ENCODE data around the gene PKN3. TPM values are rescaled to one million over a fixed set of nuclear protein-coding genes. Genes with fewer than 3 reads are reported as not detected.

The PKN3 gene
- total RNA-seq, 2 experiments from 2014 or later: 8.1 to 9.1 TPM

DNA sequence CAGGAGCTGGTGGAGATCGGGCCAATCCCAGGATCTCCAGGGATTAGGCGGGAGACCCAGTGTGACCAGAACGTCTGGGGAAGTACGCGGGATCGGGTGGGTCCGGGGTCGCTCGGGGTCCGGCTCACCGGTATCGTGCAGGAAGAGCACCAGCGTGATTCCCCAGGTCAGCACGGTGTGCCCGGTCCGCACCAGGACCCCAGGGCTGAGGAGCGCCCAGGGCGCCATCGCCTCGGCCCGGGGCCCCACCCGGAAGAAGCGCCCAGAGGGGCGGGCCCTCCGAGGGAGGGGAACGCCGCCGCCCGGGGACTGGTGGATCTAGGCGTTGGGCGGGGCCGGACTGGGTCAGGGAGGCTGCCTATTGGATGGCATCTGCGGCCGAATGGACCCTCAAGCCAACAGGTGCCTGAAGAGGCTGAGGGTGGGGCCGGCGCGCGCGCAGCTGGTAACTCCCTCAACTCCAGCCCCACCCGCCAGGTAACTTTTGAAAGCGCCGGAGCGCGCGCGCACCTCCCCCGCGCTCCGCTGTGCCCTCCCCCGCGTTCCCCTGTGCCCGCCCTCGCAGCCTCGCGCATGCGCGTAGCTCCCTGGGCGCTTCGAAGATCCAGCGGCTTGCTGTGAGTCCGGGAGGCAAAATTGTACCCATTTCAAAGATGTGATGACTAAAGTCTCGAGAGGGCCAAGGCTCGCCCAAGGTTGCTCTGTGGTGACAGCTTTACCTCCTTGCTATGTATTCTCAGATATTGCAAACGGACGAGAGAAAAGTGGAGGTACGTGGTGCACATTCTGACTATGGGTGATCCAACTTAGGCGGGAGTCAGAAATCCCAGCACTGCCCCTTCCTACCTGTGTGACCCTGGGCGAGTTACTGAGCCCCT lies 21.8 kb downstream of the PKN3 start, which contains the start of gene ZDHHC12:
Gene ZDHHC12 (minus strand): TSS at position 262 of the 878 bp plus-strand sequence. CDS start 34 bp downstream, at position 228.
- Mint-ChIP-seq H3K4me3 (peak within 1 kb of the TSS; percentile 100), H3K9me3 (ENCODE audit: low read depth) (no peaks in the 10 kb centered on the region), H3K27ac (peak within 1 kb of the TSS; percentile 88), H3K27me3 (no peaks in the 10 kb centered on the region), H3K4me1 (peaks cover 39% of the 10 kb centered on the region), H3K36me3 (peaks cover 8% of the 10 kb centered on the region)
- ATAC-seq (peak; percentile 98), DNase-seq (peak; percentile 100)
- CTCF ChIA-PET: interaction anchor here (0.9 to 2.1 kb wide), 9 partner anchors 10 to 285 kb away, joined by 3 to 10 read pairs (median 4); partner anchors contain the start of genes ENDOG and PKN3

DNA sequence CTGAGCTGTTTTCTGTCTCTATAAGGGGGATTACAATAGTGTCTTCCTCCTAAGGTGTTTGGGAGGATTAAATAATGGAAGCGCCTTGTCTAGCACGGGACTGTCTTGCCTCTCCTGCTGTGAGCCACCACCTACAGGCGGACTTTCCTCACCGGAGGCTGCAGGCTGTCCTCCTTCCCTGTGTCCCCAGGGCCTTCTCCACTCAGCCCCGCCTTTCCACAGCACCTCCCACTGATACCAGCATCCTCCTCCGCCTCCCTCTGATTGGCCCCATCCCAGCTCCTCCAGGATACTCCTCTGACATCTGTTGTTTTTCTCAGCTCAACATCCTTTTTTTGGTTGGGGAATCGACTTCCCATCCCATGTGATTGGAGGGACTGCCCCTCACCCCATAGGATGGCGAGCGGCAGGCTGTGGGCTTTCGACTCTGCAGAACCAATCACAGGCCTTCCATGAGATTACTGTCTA lies 22.5 kb downstream of the PKN3 start:
- peaks cover 39% of the 10 kb centered on the region for H3K4me1 Mint-ChIP-seq
- ATAC-seq: peak; percentile 9

GRCh38 chr9:128727640-128728248 lies 25.4 kb downstream of the PKN3 start:
- CTCF ChIA-PET: interaction anchor here (0.9 to 1.4 kb wide), 2 partner anchors 40 to 289 kb away, joined by 3 read pairs; no protein-coding TSS in a partner anchor
- no peak overlapping the region for H3K27ac Mint-ChIP-seq
- ATAC-seq: no peak
- no peaks in the 10 kb centered on the region for H3K27me3 Mint-ChIP-seq
- no peaks in the 10 kb centered on the region for H3K9me3 Mint-ChIP-seq (ENCODE audit: low read depth)
- H3K4me3 Mint-ChIP-seq: no peak overlapping the region
- H3K4me1 Mint-ChIP-seq: peaks cover 30% of the 10 kb centered on the region
- DNase-seq: no peak
- peaks cover 3% of the 10 kb centered on the region for H3K36me3 Mint-ChIP-seq

More for the DNA sequence above, 22.5 kb downstream of the PKN3 start:
- no peaks in the 10 kb centered on the region for H3K9me3 Mint-ChIP-seq (ENCODE audit: low read depth)
- CTCF ChIA-PET: interaction anchor here (0.9 to 2.1 kb wide), 10 partner anchors 10 to 286 kb away, joined by 3 to 10 read pairs (median 4); partner anchors contain the start of genes ENDOG and PKN3
- H3K27ac Mint-ChIP-seq: peak overlapping the region; percentile 86
- peak overlapping the region; percentile 100 for H3K4me3 Mint-ChIP-seq
- peak; percentile 72 for DNase-seq
- peaks cover 8% of the 10 kb centered on the region for H3K36me3 Mint-ChIP-seq
- H3K27me3 Mint-ChIP-seq: no peaks in the 10 kb centered on the region

GRCh38 chr9:128728298-128728697 lies 26.0 kb downstream of the PKN3 start:
- peaks cover 28% of the 10 kb centered on the region for H3K4me1 Mint-ChIP-seq
- CTCF ChIA-PET: interaction anchor here (1.4 kb wide), 1 partner anchor 40 kb away, joined by 3 read pairs; no protein-coding TSS in a partner anchor
- H3K27me3 Mint-ChIP-seq: no peaks in the 10 kb centered on the region
- H3K4me3 Mint-ChIP-seq: no peak overlapping the region
- peaks cover 5% of the 10 kb centered on the region for H3K36me3 Mint-ChIP-seq
- H3K9me3 Mint-ChIP-seq (ENCODE audit: low read depth): no peaks in the 10 kb centered on the region
- no peak for DNase-seq
- no peak overlapping the region for H3K27ac Mint-ChIP-seq
- ATAC-seq: no peak

DNA sequence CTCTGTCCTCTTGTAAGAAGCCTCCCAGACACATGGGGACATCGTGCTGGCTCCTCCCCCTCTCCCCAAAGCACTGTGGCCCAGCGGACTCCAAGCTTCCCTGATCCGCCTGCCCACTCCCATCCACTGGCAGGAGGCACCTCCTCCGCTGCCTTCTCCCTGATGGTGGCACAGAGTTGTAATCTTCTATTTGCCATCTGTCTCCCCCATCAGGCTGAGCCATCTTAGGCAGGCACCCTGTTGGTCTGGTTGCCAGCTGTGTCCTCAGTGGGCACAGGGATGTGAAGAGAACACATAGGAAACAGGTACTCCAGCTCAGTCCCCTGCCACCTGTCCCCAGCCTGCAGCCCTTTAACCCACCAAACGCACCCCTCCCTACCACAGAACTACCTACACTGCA lies 27.0 kb downstream of the PKN3 start:
- Mint-ChIP-seq H3K27ac (no peak overlapping the region), H3K27me3 (no peaks in the 10 kb centered on the region), H3K4me1 (peaks cover 27% of the 10 kb centered on the region), H3K36me3 (peaks cover 4% of the 10 kb centered on the region), H3K4me3 (no peak overlapping the region), H3K9me3 (ENCODE audit: low read depth) (no peaks in the 10 kb centered on the region)
- CTCF ChIA-PET: no interaction called here
- DNase-seq (no peak), ATAC-seq (no peak)

GRCh38 chr9:128729766-128730517 lies 27.6 kb downstream of the PKN3 start:
- Mint-ChIP-seq H3K36me3 (peaks cover 4% of the 10 kb centered on the region), H3K27me3 (no peaks in the 10 kb centered on the region), H3K4me3 (no peak overlapping the region), H3K4me1 (peaks cover 22% of the 10 kb centered on the region), H3K27ac (no peak overlapping the region), H3K9me3 (ENCODE audit: low read depth) (no peaks in the 10 kb centered on the region)
- CTCF ChIA-PET: no interaction called here
- no peak for ATAC-seq
- DNase-seq: no peak

- CTCF ChIA-PET: no interaction called here
- DNase-seq (no peak), ATAC-seq (no peak)
- no peak overlapping the region for H3K4me3 Mint-ChIP-seq
- H3K27me3 Mint-ChIP-seq: no peaks in the 10 kb centered on the region
- peaks cover 12% of the 10 kb centered on the region for H3K4me1 Mint-ChIP-seq
- no peaks in the 10 kb centered on the region for H3K9me3 Mint-ChIP-seq (ENCODE audit: low read depth)
- H3K36me3 Mint-ChIP-seq: peaks cover 6% of the 10 kb centered on the region
- no peak overlapping the region for H3K27ac Mint-ChIP-seq
These were observed 28.8 kb downstream of the PKN3 start for GRCh38 chr9:128731093-128731492.

DNA sequence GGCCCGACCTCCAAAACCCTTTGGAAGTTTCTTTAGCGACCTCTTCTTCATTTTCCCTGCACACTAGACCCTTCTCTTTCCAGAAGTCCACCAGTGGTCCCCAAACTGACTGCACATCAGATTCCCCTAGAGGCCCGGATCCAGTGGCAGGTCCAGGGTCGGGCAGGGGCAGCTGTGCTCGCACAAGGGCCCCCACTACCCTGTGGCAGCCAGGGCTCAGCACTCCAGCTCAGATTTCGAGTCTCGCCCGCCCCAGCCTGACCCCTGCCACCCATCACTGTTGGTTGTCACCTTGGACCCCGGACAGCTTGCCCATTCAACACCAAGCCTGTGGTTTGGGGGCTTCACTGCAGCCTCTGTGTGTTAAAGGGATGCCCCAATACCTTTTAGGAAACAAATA lies 29.4 kb downstream of the PKN3 start:
- Mint-ChIP-seq H3K27me3 (no peaks in the 10 kb centered on the region), H3K27ac (no peak overlapping the region), H3K36me3 (peaks cover 6% of the 10 kb centered on the region), H3K9me3 (ENCODE audit: low read depth) (no peaks in the 10 kb centered on the region), H3K4me1 (peaks cover 10% of the 10 kb centered on the region), H3K4me3 (no peak overlapping the region)
- DNase-seq: no peak
- no peak for ATAC-seq
- CTCF ChIA-PET: no interaction called here

DNA sequence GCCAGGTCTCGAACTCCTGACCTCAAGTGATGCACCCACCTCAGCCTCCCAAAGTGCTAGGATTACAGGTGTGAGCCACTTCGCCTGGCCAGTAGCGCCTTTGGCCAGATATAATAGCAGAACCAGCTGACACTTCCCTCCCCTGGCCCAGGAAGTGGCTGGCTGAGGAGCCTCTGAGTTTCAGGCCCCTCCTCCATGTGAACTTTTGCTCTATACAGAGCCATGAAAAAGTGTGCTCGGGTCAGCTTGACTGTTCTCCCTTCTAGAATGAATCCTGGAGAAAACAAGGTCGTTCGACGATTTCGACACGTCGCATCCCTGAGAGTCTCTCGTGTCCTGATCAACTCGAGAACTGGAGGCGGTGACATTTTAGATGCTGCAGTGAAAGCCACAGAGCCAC lies 30.3 kb downstream of the PKN3 start:
- CTCF ChIA-PET: interaction anchor here (0.9 kb wide), 1 partner anchor 437 kb away, joined by 3 read pairs; no protein-coding TSS in a partner anchor
- no peak overlapping the region for H3K27ac Mint-ChIP-seq
- peaks cover 8% of the 10 kb centered on the region for H3K4me1 Mint-ChIP-seq
- no peak overlapping the region for H3K4me3 Mint-ChIP-seq
- DNase-seq: no peak
- peaks cover 9% of the 10 kb centered on the region for H3K36me3 Mint-ChIP-seq
- H3K9me3 Mint-ChIP-seq (ENCODE audit: low read depth): no peaks in the 10 kb centered on the region
- no peaks in the 10 kb centered on the region for H3K27me3 Mint-ChIP-seq
- ATAC-seq: no peak

- CTCF ChIA-PET: interaction anchor here (0.8 to 0.9 kb wide), 2 partner anchors 24 to 438 kb away, joined by 3 read pairs; no protein-coding TSS in a partner anchor
- DNase-seq: no peak
- Mint-ChIP-seq H3K27ac (no peak overlapping the region), H3K9me3 (ENCODE audit: low read depth) (no peaks in the 10 kb centered on the region), H3K27me3 (no peaks in the 10 kb centered on the region), H3K36me3 (peaks cover 9% of the 10 kb centered on the region), H3K4me3 (no peak overlapping the region), H3K4me1 (peaks cover 4% of the 10 kb centered on the region)
- no peak for ATAC-seq
These were observed 31.0 kb downstream of the PKN3 start for GRCh38 chr9:128733256-128733655.

GRCh38 chr9:128735373-128735772 lies 33.1 kb downstream of the PKN3 start:
- no peaks in the 10 kb centered on the region for H3K9me3 Mint-ChIP-seq (ENCODE audit: low read depth)
- DNase-seq (no peak), ATAC-seq (no peak)
- H3K4me3 Mint-ChIP-seq: no peak overlapping the region
- H3K4me1 Mint-ChIP-seq: peaks cover 4% of the 10 kb centered on the region
- H3K27ac Mint-ChIP-seq: no peak overlapping the region
- CTCF ChIA-PET: interaction anchor here (1.0 to 2.0 kb wide), 3 partner anchors 11 to 83 kb away, joined by 3 to 10 read pairs (median 3); partner anchors contain the start of genes ENDOG, PKN3 and ZDHHC12
- H3K27me3 Mint-ChIP-seq: no peaks in the 10 kb centered on the region
- peaks cover 9% of the 10 kb centered on the region for H3K36me3 Mint-ChIP-seq

DNA sequence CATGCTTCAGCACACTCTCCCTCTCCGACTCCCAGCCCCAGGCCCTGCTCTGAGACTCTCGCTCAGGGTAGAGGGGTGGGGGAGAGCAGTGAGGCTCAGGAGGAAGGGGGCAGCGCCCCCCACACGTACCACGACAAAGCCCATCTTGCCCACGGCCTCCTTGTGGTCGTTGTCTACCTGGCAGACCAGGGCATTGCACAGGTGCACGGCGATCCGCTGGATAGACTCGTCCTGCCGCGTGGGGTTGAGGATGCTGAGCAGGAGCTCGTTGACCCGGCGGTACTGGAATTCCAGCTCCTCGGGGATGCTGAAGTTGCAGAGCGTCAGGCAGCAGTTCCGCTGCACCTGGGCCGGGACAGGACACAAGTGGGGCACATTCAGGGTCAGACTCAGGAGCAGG lies 40.1 kb downstream of the PKN3 start:
- Mint-ChIP-seq H3K36me3 (peaks cover under 1% of the 10 kb centered on the region), H3K27ac (no peak overlapping the region), H3K4me3 (no peak overlapping the region), H3K27me3 (no peaks in the 10 kb centered on the region), H3K9me3 (ENCODE audit: low read depth) (no peaks in the 10 kb centered on the region), H3K4me1 (no peaks in the 10 kb centered on the region)
- DNase-seq (no peak), ATAC-seq (no peak)
- CTCF ChIA-PET: no interaction called here

DNA sequence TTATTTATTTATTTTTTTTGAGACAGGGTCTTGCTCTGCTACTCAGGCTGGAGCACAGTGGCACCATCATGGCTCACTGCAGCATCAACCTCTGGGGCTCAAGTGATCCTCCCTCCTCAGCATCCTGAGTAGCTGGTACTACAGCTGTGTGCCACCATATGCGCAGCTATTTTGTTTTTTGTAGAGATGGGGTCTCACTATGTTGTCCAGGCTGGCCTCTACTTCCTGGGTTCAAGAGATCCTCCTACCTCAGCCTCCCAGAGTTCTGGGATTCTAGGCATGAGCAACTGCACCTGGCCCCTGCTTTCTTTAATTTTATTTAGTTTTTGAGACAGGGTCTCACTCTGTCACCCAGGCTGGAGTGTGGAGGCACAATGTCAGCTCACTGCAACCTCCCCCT lies 41.1 kb downstream of the PKN3 start:
- Mint-ChIP-seq H3K27me3 (no peaks in the 10 kb centered on the region), H3K4me1 (no peaks in the 10 kb centered on the region), H3K9me3 (ENCODE audit: low read depth) (no peaks in the 10 kb centered on the region), H3K4me3 (no peak overlapping the region), H3K27ac (no peak overlapping the region), H3K36me3 (no peaks in the 10 kb centered on the region)
- CTCF ChIA-PET: no interaction called here
- DNase-seq (no peak), ATAC-seq (no peak)

Data from activated CD8-positive, alpha-beta memory T cell treated with anti-CD3 and anti-CD28 coated beads, Interleukin-2, amount 10 ng/mL, durations not matched to agents 7 days and 5 days (primary cell).